Lower leg skin (tissue), 4 donors: ENCODE measurements around the gene RIOX2. TPM values are rescaled to one million over a fixed set of nuclear protein-coding genes. Genes with fewer than 3 reads are reported as not detected.

ENCODE experiments used
- DNase-seq, 2 donors: peaks; one replicate each; pipeline ENCODE4 v3.0.0-alpha.2; 2019; ENCODE audit warnings: low spot score in 2 of 2
- H3K4me3 ChIP-seq: fragments of 200-600 bp; sonication (generic); 2 replicates; pipeline ENCODE4 v1.5.1; 2017; ENCODE audit warnings: mild to moderate bottlenecking, low read depth; ENCODE audit not compliant: poor library complexity, severe bottlenecking
- CTCF ChIP-seq, 3 donors: fragments of 450-650 bp; IDR thresholded peaks; one replicate each; pipeline ENCODE4 v1.5.1; 2016; ENCODE audit warnings: antibody characterized with exemption in 3 of 3, mild to moderate bottlenecking in 3 of 3, moderate library complexity in 2 of 3
- POLR2A ChIP-seq, 2 donors: fragments of 450-650 bp; IDR thresholded peaks; one replicate each; pipeline ENCODE4 v1.6.1; 2016 to 2017; ENCODE audit warnings: antibody characterized with exemption in 2 of 2, mild to moderate bottlenecking in 1 of 2, moderate library complexity in 1 of 2
- WGBS, 2 donors: methylation state at CpG; one replicate each; pipeline ENCODE4 v1.1.5; 2018; 5-methylcytosine and 5-hydroxymethylcytosine counted together
- intact Hi-C: fragments of 100-400 bp; cut with DNase I; formaldehyde crosslinking; loops from one replicate; pipeline ENCODE4 v1.15.0; 2023; ENCODE audit warnings: low total_unique reads
- total RNA-seq, 4 donors: library from RNA; depleted of rRNA; stranded (reverse); fragments of >200 nt; gene quantifications; one replicate each; pipeline ENCODE4 v1.1.0, GENCODE V29; 2016

Gene RIOX2
- total RNA-seq, 4 donors from 2014 or later = 37.6 to 42.5 (median 40.7) TPM

GRCh38 chr3:98003306-98003969, 31.2 kb upstream of the RIOX2 start:
- TF ChIP-seq POLR2A (IDR thresholded peaks at IDR 0.05) (no peak), CTCF (IDR thresholded peaks at IDR 0.05) (no peak)
- H3K4me3 ChIP-seq = no peak overlapping the region
- WGBS, 2 donors = 59 to 67% methylated on average over 2 of the region's 2 CpGs
- intact Hi-C loops = no loop called here
- DNase-seq = no peak

GRCh38 chr3:98002717-98003116, 30.5 kb upstream of the RIOX2 start:
- WGBS, 2 donors = 82 to 84% methylated on average over 1 of the region's 1 CpG
- H3K4me3 ChIP-seq = no peak overlapping the region
- intact Hi-C loops = no loop called here
- no peak for TF ChIP-seq POLR2A (IDR thresholded peaks at IDR 0.05)
- no peak for DNase-seq

DNA sequence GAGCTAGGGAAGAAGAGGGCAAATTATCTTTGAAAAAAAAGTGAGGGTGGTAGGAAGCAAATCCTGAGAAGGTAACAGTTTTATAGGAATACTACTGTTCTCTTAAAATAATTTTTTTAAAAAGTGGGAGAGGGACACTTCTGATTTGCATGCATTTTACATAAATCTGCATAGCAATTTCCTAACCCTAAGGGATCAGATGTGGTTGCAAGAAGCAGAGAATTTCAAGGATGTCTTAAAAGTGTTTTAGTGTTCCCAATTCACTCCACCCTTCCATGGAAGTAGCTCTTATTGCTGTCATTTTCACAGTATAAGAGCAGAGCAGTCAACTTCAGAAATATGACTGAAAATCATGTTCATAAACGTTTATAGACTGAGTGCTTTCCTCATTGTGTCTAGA, 27.8 kb upstream of the RIOX2 start:
- DNase-seq = no peak
- WGBS, 2 donors = 18 to 34% methylated on average over 1 of the region's 1 CpG
- H3K4me3 ChIP-seq = no peak overlapping the region
- TF ChIP-seq POLR2A (IDR thresholded peaks at IDR 0.05) = no peak
- TF ChIP-seq CTCF (IDR thresholded peaks at IDR 0.05) = no peak
- intact Hi-C loops = no loop called here

DNA sequence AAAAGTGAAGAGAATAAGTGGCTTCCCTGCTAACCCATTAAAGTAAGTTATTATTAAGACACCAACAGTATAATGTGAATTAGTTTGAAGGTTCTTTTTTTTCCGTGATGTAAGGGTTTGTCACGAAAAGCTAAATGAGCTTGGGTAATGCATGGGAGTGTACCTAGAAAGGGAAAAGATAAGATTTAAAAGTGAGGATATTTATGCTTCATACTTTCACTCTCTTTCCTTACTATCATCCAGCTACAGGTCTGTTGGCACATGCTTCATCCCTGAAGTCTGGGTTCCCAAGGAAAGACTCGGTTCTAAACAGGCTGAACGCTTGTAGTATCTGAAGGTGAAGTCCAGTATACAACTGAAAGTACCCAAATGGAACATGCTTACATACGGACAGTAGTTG, 26.9 kb upstream of the RIOX2 start:
- WGBS, 2 donors = 91 to 97% methylated on average over 5 of the region's 5 CpGs
- TF ChIP-seq CTCF (IDR thresholded peaks at IDR 0.05) (no peak), POLR2A (IDR thresholded peaks at IDR 0.05) (no peak)
- H3K4me3 ChIP-seq = no peak overlapping the region
- intact Hi-C loops = no loop called here
- no peak for DNase-seq

GRCh38 chr3:97996988-97997387, 24.8 kb upstream of the RIOX2 start:
- WGBS, 2 donors = 89% methylated on average over 4 of the region's 4 CpGs
- DNase-seq = no peak
- TF ChIP-seq POLR2A (IDR thresholded peaks at IDR 0.05) = no peak
- no peak for TF ChIP-seq CTCF (IDR thresholded peaks at IDR 0.05)
- intact Hi-C loops = no loop called here
- no peak overlapping the region for H3K4me3 ChIP-seq

- intact Hi-C loops = no loop called here
- no peak overlapping the region for H3K4me3 ChIP-seq
- WGBS, 2 donors = 88% methylated on average over 2 of the region's 2 CpGs
- TF ChIP-seq CTCF (IDR thresholded peaks at IDR 0.05) (no peak), POLR2A (IDR thresholded peaks at IDR 0.05) (no peak)
- no peak for DNase-seq
Observed at GRCh38 chr3:97994328-97994945, 22.2 kb upstream of the RIOX2 start.
